ENCODE data around the gene HOXB9.

The HOXB9 gene

GRCh38 chr17:48590607-48591161 lies 35.5 kb downstream of the HOXB9 start:
- ATAC-seq, result no peak
- no peak for TF ChIP-seq ZNF70 (CRISPR knock-in tag; IDR thresholded peaks at IDR 0.05)
- no peak for TF ChIP-seq GLIS3 (CRISPR knock-in tag; IDR thresholded peaks at IDR 0.05)

- TF ChIP-seq ZC3H10 (CRISPR knock-in tag; IDR thresholded peaks at IDR 0.05), result no peak
- TF ChIP-seq CSRNP3 (CRISPR knock-in tag; IDR thresholded peaks at IDR 0.05), result no peak
- TF ChIP-seq GLIS3 (CRISPR knock-in tag; IDR thresholded peaks at IDR 0.05), result no peak
- no peak for TF ChIP-seq TSHZ2 (CRISPR knock-in tag; IDR thresholded peaks at IDR 0.05)
- no peak for TF ChIP-seq ZNF70 (CRISPR knock-in tag; IDR thresholded peaks at IDR 0.05)
- no peak for TF ChIP-seq PATZ1 (CRISPR knock-in tag; IDR thresholded peaks at IDR 0.05; ENCODE audit: borderline replicate concordance)
- no peak for TF ChIP-seq ESRRG (CRISPR knock-in tag; IDR thresholded peaks at IDR 0.05)
- no peak for TF ChIP-seq CSDC2 (CRISPR knock-in tag; IDR thresholded peaks at IDR 0.05)
- TF ChIP-seq ARNTL (CRISPR knock-in tag; IDR thresholded peaks at IDR 0.05; ENCODE audit: borderline replicate concordance, low read depth), result no peak
- no peak for TF ChIP-seq OSR1 (CRISPR knock-in tag; IDR thresholded peaks at IDR 0.05)
- TF ChIP-seq CREB5 (CRISPR knock-in tag; IDR thresholded peaks at IDR 0.05; ENCODE audit: low read depth), result no peak
- no peak for ATAC-seq
These were observed 36.1 kb downstream of the HOXB9 start, which contains the start of gene HOXB3 for GRCh38 chr17:48589831-48590606. Gene HOXB3 (minus strand): TSS chr17:48590241. CDS start chr17:48552474, 37,767 bp downstream.

- TF ChIP-seq RARB (CRISPR knock-in tag; IDR thresholded peaks at IDR 0.05), result no peak
- TF ChIP-seq ESRRG (CRISPR knock-in tag; IDR thresholded peaks at IDR 0.05), result no peak
- no peak for TF ChIP-seq ZNF565 (CRISPR knock-in tag; conservative IDR thresholded peaks at IDR 0.05; ENCODE audit: low read depth)
- TF ChIP-seq ISL1 (CRISPR knock-in tag; IDR thresholded peaks at IDR 0.05), result no peak
- TF ChIP-seq SNAI2 (CRISPR knock-in tag; IDR thresholded peaks at IDR 0.05), result no peak
- TF ChIP-seq ARNTL (CRISPR knock-in tag; IDR thresholded peaks at IDR 0.05; ENCODE audit: borderline replicate concordance, low read depth), result no peak
- no peak for TF ChIP-seq OSR1 (CRISPR knock-in tag; IDR thresholded peaks at IDR 0.05)
- no peak for TF ChIP-seq TOX (CRISPR knock-in tag; IDR thresholded peaks at IDR 0.05; ENCODE audit: borderline replicate concordance)
- no peak for TF ChIP-seq ZNF8 (CRISPR knock-in tag; IDR thresholded peaks at IDR 0.05)
- TF ChIP-seq ZC3H10 (CRISPR knock-in tag; IDR thresholded peaks at IDR 0.05), result no peak
- TF ChIP-seq BACH2 (CRISPR knock-in tag; IDR thresholded peaks at IDR 0.05; ENCODE audit: borderline replicate concordance), result no peak
- TF ChIP-seq POU6F1 (CRISPR knock-in tag; IDR thresholded peaks at IDR 0.05; ENCODE audit: borderline replicate concordance, low read depth), result no peak
- no peak for TF ChIP-seq ZFP30 (CRISPR knock-in tag; IDR thresholded peaks at IDR 0.05)
- no peak for ATAC-seq
These were observed 36.9 kb downstream of the HOXB9 start for GRCh38 chr17:48589060-48589830.

All from SK-N-SH treated with all-trans-retinoic acid at 6 μM for 48 hours (cell line).